ENCODE measurements around the gene EMILIN3.

DNA sequence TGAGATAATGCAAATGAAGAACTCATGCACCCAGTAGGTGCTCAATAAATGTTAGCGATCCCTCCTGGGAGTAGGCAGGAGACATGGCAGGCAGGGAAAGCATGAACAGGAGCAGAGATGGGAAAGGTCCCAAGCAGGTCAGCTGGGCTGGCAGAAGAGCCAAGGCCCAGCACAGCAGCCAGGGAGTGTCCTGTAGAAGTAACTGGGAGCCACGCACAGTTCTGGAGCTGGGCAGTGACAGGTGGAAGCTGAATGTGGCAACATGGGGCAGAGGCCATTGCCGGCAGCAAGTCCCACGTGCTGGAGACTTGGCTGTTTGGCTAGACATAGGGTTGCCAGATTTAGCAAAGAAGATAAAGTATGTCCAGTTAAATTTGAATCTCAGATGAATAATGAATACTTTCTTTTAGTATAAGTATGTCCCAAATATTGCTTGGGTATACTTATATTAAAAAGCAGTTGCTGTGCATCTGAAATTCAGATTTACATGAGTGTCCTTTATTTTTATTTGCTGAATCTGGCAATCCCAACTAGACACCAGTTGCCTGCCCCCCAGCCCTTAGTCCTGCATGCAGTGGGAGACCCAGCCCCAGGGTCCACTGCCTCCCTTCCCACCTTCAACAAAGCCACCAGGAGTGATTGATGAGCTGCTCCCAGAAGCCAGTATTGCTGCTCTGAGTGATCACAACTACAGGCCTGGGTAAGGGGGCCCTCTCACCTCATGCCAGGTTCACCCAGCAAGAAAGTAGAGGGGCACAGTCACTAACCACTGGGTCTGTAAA lies 29.7 kb downstream of the EMILIN3 start:
- no peak for TF ChIP-seq POLR2A (IDR thresholded peaks at IDR 0.05; ENCODE audit: low read depth, low read length)
- no peak for TF ChIP-seq TAF1 (IDR thresholded peaks at IDR 0.05; ENCODE audit: low read depth, low read length)
